Activated CD4-positive, alpha-beta T cell treated with anti-CD3 and anti-CD28 coated beads, Interleukin-2, amount 50 U/mL, for 1 hour (primary cell): ENCODE data around the gene ERGIC2.
"Not testable (repeated sequence)": the region's sequence is repeated elsewhere in the genome, so short reads cannot be mapped to it uniquely, and the experiment has no call there.

ENCODE experiments used
- DNase-seq: peaks from one replicate; pipeline ENCODE4 v3.0.0-alpha.2; 2020

The ERGIC2 gene

GRCh38 chr12:29380536-29381523 is at the start of gene ERGIC2:
Gene ERGIC2 (minus strand): TSS chr12:29381172. CDS start chr12:29371633, 9,539 bp downstream.
- peak; percentile 86 for DNase-seq

- no peak for DNase-seq
Observed at GRCh38 chr12:29430716-29431044, 49.7 kb upstream of the ERGIC2 start.

- DNase-seq = no peak
Observed at GRCh38 chr12:29429999-29430715, 49.2 kb upstream of the ERGIC2 start.

GRCh38 chr12:29428633-29429032 is 47.7 kb upstream of the ERGIC2 start:
- DNase-seq = no peak

GRCh38 chr12:29427964-29428363 is 47.0 kb upstream of the ERGIC2 start:
- DNase-seq = no peak

- DNase-seq = no peak
Observed at GRCh38 chr12:29426498-29426897, 45.5 kb upstream of the ERGIC2 start.

GRCh38 chr12:29425722-29426121 is 44.8 kb upstream of the ERGIC2 start:
- DNase-seq = no peak

- no peak for DNase-seq
Observed at GRCh38 chr12:29416748-29417147, 35.8 kb upstream of the ERGIC2 start.

GRCh38 chr12:29415111-29415510 is 34.1 kb upstream of the ERGIC2 start:
- no peak for DNase-seq

- no peak for DNase-seq
Observed at GRCh38 chr12:29414368-29414767, 33.4 kb upstream of the ERGIC2 start.

- no peak for DNase-seq
Observed at GRCh38 chr12:29405561-29405960, 24.6 kb upstream of the ERGIC2 start.

GRCh38 chr12:29403991-29404390 is 23.0 kb upstream of the ERGIC2 start:
- DNase-seq = no peak

- no peak for DNase-seq
Observed at GRCh38 chr12:29402437-29402836, 21.5 kb upstream of the ERGIC2 start.

GRCh38 chr12:29398495-29398894 is 17.5 kb upstream of the ERGIC2 start:
- no peak for DNase-seq

- no peak for DNase-seq
Observed at GRCh38 chr12:29396774-29397173, 15.8 kb upstream of the ERGIC2 start.

GRCh38 chr12:29395356-29395755 is 14.4 kb upstream of the ERGIC2 start:
- no peak for DNase-seq

GRCh38 chr12:29390419-29390818 is 9.4 kb upstream of the ERGIC2 start:
- peak; percentile 16 for DNase-seq

GRCh38 chr12:29389295-29389919 is 8.4 kb upstream of the ERGIC2 start:
- no peak for DNase-seq

GRCh38 chr12:29386084-29386680 is 5.2 kb upstream of the ERGIC2 start:
- DNase-seq = not testable (repeated sequence)

GRCh38 chr12:29385194-29385593 is 4.2 kb upstream of the ERGIC2 start:
- DNase-seq = not testable (repeated sequence)

- DNase-seq = no peak
Observed at GRCh38 chr12:29382251-29382650, 1.3 kb upstream of the ERGIC2 start.

- DNase-seq = no peak
Observed at GRCh38 chr12:29376118-29376517, 4.9 kb downstream of the ERGIC2 start.

GRCh38 chr12:29374913-29375312 is 6.1 kb downstream of the ERGIC2 start:
- no peak for DNase-seq
